ENCODE measurements around the gene PTPRJ. TPM values are rescaled to one million over a fixed set of nuclear protein-coding genes. Genes with fewer than 3 reads are reported as not detected.

PTPRJ gene
- total RNA-seq, 1 experiment from 2014 or later, result 15.2 TPM

GRCh38 chr11:48093323-48093722 lies 113.0 kb downstream of the PTPRJ start:
- no peak for DNase-seq (ENCODE audit: low spot score)

- DNase-seq (ENCODE audit: low spot score), result peak; percentile 50
Observed at GRCh38 chr11:48093795-48094642, 113.7 kb downstream of the PTPRJ start.

- no peak for DNase-seq (ENCODE audit: low spot score)
Observed at GRCh38 chr11:48094643-48095339, 114.4 kb downstream of the PTPRJ start.

GRCh38 chr11:48095779-48096470 lies 115.6 kb downstream of the PTPRJ start:
- no peak for DNase-seq (ENCODE audit: low spot score)

- no peak for DNase-seq (ENCODE audit: low spot score)
Observed at GRCh38 chr11:48096588-48097525, 116.5 kb downstream of the PTPRJ start.

GRCh38 chr11:48098024-48098423 lies 117.7 kb downstream of the PTPRJ start:
- no peak for DNase-seq (ENCODE audit: low spot score)

- no peak for DNase-seq (ENCODE audit: low spot score)
Observed at GRCh38 chr11:48099916-48100446, 119.6 kb downstream of the PTPRJ start.

GRCh38 chr11:48101044-48101733 lies 120.8 kb downstream of the PTPRJ start:
- no peak for DNase-seq (ENCODE audit: low spot score)

- DNase-seq (ENCODE audit: low spot score), result no peak
Observed at GRCh38 chr11:48101958-48102357, 121.6 kb downstream of the PTPRJ start.

- DNase-seq (ENCODE audit: low spot score), result peak; percentile 82
Observed at GRCh38 chr11:48103621-48104567, 123.5 kb downstream of the PTPRJ start.

- no peak for DNase-seq (ENCODE audit: low spot score)
Observed at GRCh38 chr11:48104568-48104924, 124.2 kb downstream of the PTPRJ start.

- DNase-seq (ENCODE audit: low spot score), result no peak
Observed at GRCh38 chr11:48105096-48105990, 125.0 kb downstream of the PTPRJ start.

- no peak for DNase-seq (ENCODE audit: low spot score)
Observed at GRCh38 chr11:48106166-48106565, 125.8 kb downstream of the PTPRJ start.

- peak; percentile 52 for DNase-seq (ENCODE audit: low spot score)
Observed at GRCh38 chr11:48107188-48107704, 126.9 kb downstream of the PTPRJ start.

- no peak for DNase-seq (ENCODE audit: low spot score)
Observed at GRCh38 chr11:48108231-48109045, 128.1 kb downstream of the PTPRJ start.

GRCh38 chr11:48109046-48109666 lies 128.8 kb downstream of the PTPRJ start:
- peak; percentile 70 for DNase-seq (ENCODE audit: low spot score)

GRCh38 chr11:48110509-48110766 lies 130.1 kb downstream of the PTPRJ start:
- DNase-seq (ENCODE audit: low spot score), result no peak
